Measurements from ENCODE around the gene NPHP4. TPM values are rescaled to one million over a fixed set of nuclear protein-coding genes. Genes with fewer than 3 reads are reported as not detected.
"Not testable (repeated sequence)": the region's sequence is repeated elsewhere in the genome, so short reads cannot be mapped to it uniquely, and the experiment has no call there.

The NPHP4 gene
- total RNA-seq, 1 donor from 2014 or later: 4.0 TPM

- no peak for DNase-seq (ENCODE audit: low read depth, low spot score)
Observed at GRCh38 chr1:5936126-5936525, 56.1 kb downstream of the NPHP4 start.

GRCh38 chr1:5935026-5935425 lies 57.2 kb downstream of the NPHP4 start:
- no peak for DNase-seq (ENCODE audit: low read depth, low spot score)

GRCh38 chr1:5934058-5934884 lies 58.0 kb downstream of the NPHP4 start:
- DNase-seq (ENCODE audit: low read depth, low spot score): no peak

GRCh38 chr1:5933676-5934057 lies 58.6 kb downstream of the NPHP4 start:
- no peak for DNase-seq (ENCODE audit: low read depth, low spot score)

GRCh38 chr1:5933050-5933449 lies 59.2 kb downstream of the NPHP4 start:
- no peak for DNase-seq (ENCODE audit: low read depth, low spot score)

GRCh38 chr1:5928714-5929400 lies 63.4 kb downstream of the NPHP4 start:
- DNase-seq (ENCODE audit: low read depth, low spot score): no peak

- no peak for DNase-seq (ENCODE audit: low read depth, low spot score)
Observed at GRCh38 chr1:5927506-5928370, 64.5 kb downstream of the NPHP4 start.

GRCh38 chr1:5926686-5927435 lies 65.4 kb downstream of the NPHP4 start:
- DNase-seq (ENCODE audit: low read depth, low spot score): no peak

- DNase-seq (ENCODE audit: low read depth, low spot score): not testable (repeated sequence)
Observed at GRCh38 chr1:5922700-5923330, 69.4 kb downstream of the NPHP4 start.

GRCh38 chr1:5921671-5922070 lies 70.6 kb downstream of the NPHP4 start:
- no peak for DNase-seq (ENCODE audit: low read depth, low spot score)

- DNase-seq (ENCODE audit: low read depth, low spot score): no peak
Observed at GRCh38 chr1:5921129-5921528, 71.1 kb downstream of the NPHP4 start.

- no peak for DNase-seq (ENCODE audit: low read depth, low spot score)
Observed at GRCh38 chr1:5920201-5920600, 72.0 kb downstream of the NPHP4 start.

GRCh38 chr1:5918275-5918649 lies 74.0 kb downstream of the NPHP4 start:
- DNase-seq (ENCODE audit: low read depth, low spot score): no peak

GRCh38 chr1:5917591-5918274 lies 74.5 kb downstream of the NPHP4 start:
- DNase-seq (ENCODE audit: low read depth, low spot score): no peak

- DNase-seq (ENCODE audit: low read depth, low spot score): no peak
Observed at GRCh38 chr1:5917281-5917590, 75.0 kb downstream of the NPHP4 start.

GRCh38 chr1:5916572-5917280 lies 75.5 kb downstream of the NPHP4 start:
- DNase-seq (ENCODE audit: low read depth, low spot score): no peak

- DNase-seq (ENCODE audit: low read depth, low spot score): no peak
Observed at GRCh38 chr1:5915587-5916571, 76.3 kb downstream of the NPHP4 start.

GRCh38 chr1:5914676-5915365 lies 77.4 kb downstream of the NPHP4 start:
- no peak for DNase-seq (ENCODE audit: low read depth, low spot score)
